Body of pancreas (tissue), 4 donors: Measurements from ENCODE around the gene FLYWCH2. TPM values are rescaled to one million over a fixed set of nuclear protein-coding genes. Genes with fewer than 3 reads are reported as not detected.

Experiments used
- ATAC-seq: fragments of 150-250 bp; one replicate; pipeline ENCODE4 v1.9.1; 2016
- DNase-seq, 4 donors: peaks; one replicate each; pipeline ENCODE4 v3.0.0-alpha.2; 2019
- H3K27ac ChIP-seq, 4 donors: fragments of 200-600 bp; sonication (generic); 1 replicate in 3 of 4; 2 replicates in 1 of 4; pipeline versions ENCODE4 v1.5.1 to v1.6.1; 2016 to 2019; ENCODE audit warnings: mild to moderate bottlenecking in 1 of 4, mixed read lengths in 1 of 4, moderate library complexity in 1 of 4
- H3K27me3 ChIP-seq, 2 donors: fragments of 200-600 bp; sonication (generic); one replicate each; pipeline ENCODE4 v1.6.0; 2016; ENCODE audit warnings: mild to moderate bottlenecking in 1 of 2
- H3K36me3 ChIP-seq, 2 donors: fragments of 200-600 bp; sonication (generic); replicated peaks in 1 of 2; 2 replicates each; pipeline ENCODE4 v1.5.1; 2016; ENCODE audit warnings: low read depth in 2 of 2; ENCODE audit not compliant: insufficient read depth in 1 of 2
- H3K4me1 ChIP-seq: fragments of 200-600 bp; sonication (generic); one replicate; pipeline ENCODE4 v1.6.0; 2016
- H3K4me3 ChIP-seq, 2 donors: fragments of 200-600 bp; sonication (generic); 1 replicate in 1 of 2; 2 replicates in 1 of 2; pipeline ENCODE4 v1.5.1; 2016 to 2019
- H3K9me3 ChIP-seq, 3 donors: fragments of 200-600 bp; sonication (generic); 1 replicate in 2 of 3; 2 replicates in 1 of 3; pipeline ENCODE4 v1.5.1; 2016
- CTCF ChIP-seq, 7 experiments: fragments of 450-650 bp in 4 of 7; fragments of 200-600 bp in 3 of 7; sonication (generic) in 3 of 7; IDR thresholded peaks; one replicate each; pipeline ENCODE4 v1.5.1; 2016 to 2019; ENCODE audit warnings: antibody characterized with exemption in 7 of 7
- POLR2A ChIP-seq, 3 donors: fragments of 450-650 bp; IDR thresholded peaks; one replicate each; pipeline ENCODE4 v1.6.1; 2016; ENCODE audit warnings: antibody characterized with exemption in 3 of 3, mild to moderate bottlenecking in 2 of 3
- WGBS, 2 donors: methylation state at CpG; one replicate each; pipeline ENCODE4 v1.1.5; 2017; 5-methylcytosine and 5-hydroxymethylcytosine counted together
- intact Hi-C: fragments of 100-400 bp; cut with DNase I; formaldehyde crosslinking; loops from one replicate; pipeline ENCODE4 v1.15.1; 2023
- total RNA-seq, 2 donors: library from RNA; depleted of rRNA; stranded (reverse); fragments of >200 nt; gene quantifications; one replicate each; pipeline ENCODE4 v1.1.0, GENCODE V29; 2016

FLYWCH2 gene
- total RNA-seq, 2 donors from 2014 or later, result 23.6 to 49.1 TPM

GRCh38 chr16:2897110-2897509 is 14.1 kb downstream of the FLYWCH2 start:
- Histone ChIP-seq H3K27ac (no peak overlapping the region), H3K36me3 (no peaks in the 10 kb centered on the region), H3K9me3 (no peaks in the 10 kb centered on the region), H3K4me1 (no peaks in the 10 kb centered on the region), H3K4me3 (no peak overlapping the region), H3K27me3 (no peaks in the 10 kb centered on the region)
- ATAC-seq (no peak), DNase-seq (no peak)
- intact Hi-C loops, result no loop called here
- WGBS, 2 donors, result 78 to 90% methylated on average over 4 to 6 of the region's 7 CpGs
- TF ChIP-seq CTCF (IDR thresholded peaks at IDR 0.05), result no peak
- TF ChIP-seq POLR2A (IDR thresholded peaks at IDR 0.05), result no peak

DNA sequence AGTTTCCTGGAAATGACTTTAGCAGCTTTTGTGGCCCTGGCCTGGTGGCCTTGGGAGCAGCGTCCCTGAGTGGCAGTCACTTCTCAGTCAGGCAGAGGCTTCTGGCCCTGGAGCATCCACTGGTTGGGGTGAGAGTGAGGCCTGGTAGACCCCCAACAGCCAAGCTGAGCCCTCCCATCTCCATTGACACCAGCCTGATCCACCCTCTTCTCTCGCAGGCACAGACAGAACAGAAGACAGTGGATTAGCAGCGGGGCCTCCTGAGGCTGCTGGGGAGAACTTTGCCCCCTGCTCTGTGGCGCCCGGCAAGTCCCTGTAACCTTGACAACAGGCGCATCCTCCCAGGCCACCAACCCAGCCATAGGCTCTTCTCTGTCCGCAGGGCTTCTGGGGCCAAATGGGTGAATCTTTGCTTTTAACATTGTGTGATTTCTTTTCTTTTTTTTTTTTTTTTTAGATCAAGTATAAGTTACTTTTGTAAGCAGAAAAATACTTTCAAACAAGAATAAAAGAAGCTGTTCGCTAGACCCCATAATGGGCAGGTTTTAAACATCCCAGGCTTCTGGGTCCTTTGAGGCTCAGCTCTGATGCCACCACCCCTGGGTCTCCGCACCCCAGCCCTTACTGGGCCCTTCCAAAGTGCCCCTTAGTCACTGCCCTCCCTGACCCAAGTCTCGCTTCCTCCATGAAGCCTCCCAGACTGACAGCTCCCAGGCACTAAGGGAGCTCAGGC is 16.0 kb downstream of the FLYWCH2 start:
- Histone ChIP-seq H3K4me1 (peaks cover 5% of the 10 kb centered on the region), H3K36me3 (no peaks in the 10 kb centered on the region), H3K27me3 (no peaks in the 10 kb centered on the region), H3K4me3 (no peak overlapping the region), H3K27ac (no peak overlapping the region), H3K9me3 (no peaks in the 10 kb centered on the region)
- no peak for TF ChIP-seq CTCF (IDR thresholded peaks at IDR 0.05)
- TF ChIP-seq POLR2A (IDR thresholded peaks at IDR 0.05), result no peak
- WGBS, 2 donors, result 87 to 95% methylated on average over 8 to 10 of the region's 10 CpGs
- intact Hi-C loops, result no loop called here
- DNase-seq (no peak), ATAC-seq (no peak)

GRCh38 chr16:2899564-2900072 is 16.6 kb downstream of the FLYWCH2 start:
- H3K4me1 ChIP-seq, result peaks cover 6% of the 10 kb centered on the region
- no peak overlapping the region for H3K27ac ChIP-seq
- no peak for TF ChIP-seq CTCF (IDR thresholded peaks at IDR 0.05)
- no peak for TF ChIP-seq POLR2A (IDR thresholded peaks at IDR 0.05)
- no peak overlapping the region for H3K4me3 ChIP-seq
- H3K36me3 ChIP-seq, result no peaks in the 10 kb centered on the region
- H3K9me3 ChIP-seq, result no peaks in the 10 kb centered on the region
- H3K27me3 ChIP-seq, result no peaks in the 10 kb centered on the region
- no peak for ATAC-seq
- WGBS, 2 donors, result 90 to 97% methylated on average over 11 to 13 of the region's 13 CpGs
- intact Hi-C loops, result no loop called here
- no peak for DNase-seq

DNA sequence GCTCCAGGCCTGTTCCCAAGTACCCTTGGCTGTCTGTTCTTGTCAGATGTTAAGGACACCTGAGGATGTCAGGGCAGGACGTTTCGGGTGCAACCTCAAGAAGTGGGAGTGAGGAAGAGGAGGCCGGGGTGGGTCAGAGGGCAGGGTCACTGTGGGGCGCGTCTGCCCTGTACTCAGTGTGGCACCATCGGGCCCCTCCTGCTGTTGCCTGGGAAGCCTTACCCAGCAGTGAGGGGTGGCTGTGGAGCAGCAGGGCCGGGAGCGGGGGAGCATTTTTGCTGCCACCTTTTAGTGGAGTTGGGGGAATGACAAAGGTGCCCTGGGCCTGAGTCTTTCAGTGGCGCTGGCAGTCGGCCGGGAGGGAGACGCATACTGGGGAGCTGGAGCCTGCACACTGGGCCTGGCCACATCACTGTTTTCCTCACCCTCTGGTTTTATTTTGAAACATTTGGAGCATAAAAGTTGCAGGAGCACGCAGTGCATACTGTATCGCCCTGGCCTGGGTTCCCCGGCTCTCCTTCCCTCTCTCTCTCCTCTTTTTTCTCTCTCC is 17.6 kb downstream of the FLYWCH2 start:
- intact Hi-C loops, result no loop called here
- WGBS, 2 donors, result 89 to 94% methylated on average over 12 to 13 of the region's 15 CpGs
- no peak overlapping the region for H3K27ac ChIP-seq

More for the DNA sequence above, 17.6 kb downstream of the FLYWCH2 start:
- no peak for TF ChIP-seq CTCF (IDR thresholded peaks at IDR 0.05)
- TF ChIP-seq POLR2A (IDR thresholded peaks at IDR 0.05), result no peak
- Histone ChIP-seq H3K4me1 (peaks cover 9% of the 10 kb centered on the region), H3K27me3 (no peaks in the 10 kb centered on the region), H3K36me3 (no peaks in the 10 kb centered on the region), H3K4me3 (no peak overlapping the region), H3K9me3 (no peaks in the 10 kb centered on the region)
- ATAC-seq (no peak), DNase-seq (no peak)
